Kidney (tissue), 14 donors: ENCODE results near the gene L1CAM. TPM values are rescaled to one million over a fixed set of nuclear protein-coding genes. Genes with fewer than 3 reads are reported as not detected.
A peak's percentile ranks its signal among the peaks of the same experiment; 100 is the strongest.

Source experiments
- DNase-seq, 5 donors: peaks; one replicate each; pipeline ENCODE4 v3.0.0-alpha.2; 2013 to 2020
- FAIRE-seq: peaks from 2 replicates; lab custom pipeline; 2012; peaks lifted over from hg19 to GRCh38; lab: Jason Lieb, UNC
- H3K27ac ChIP-seq, 2 donors: one replicate each; pipeline ENCODE4 v1.7.0; 2013; ENCODE audit warnings: low read depth in 2 of 2, low read length in 2 of 2, inconsistent platforms in 1 of 2
- H3K27me3 ChIP-seq: one replicate; pipeline ENCODE4 v1.7.1; 2013; ENCODE audit warnings: low read length, inconsistent platforms; ENCODE audit not compliant: control insufficient read depth, insufficient read depth
- H3K36me3 ChIP-seq, 3 donors: one replicate each; pipeline versions ENCODE4 v1.7.0 to v1.7.1; 2013; ENCODE audit warnings: low read length in 3 of 3, control low read depth in 1 of 3, inconsistent platforms in 1 of 3; ENCODE audit not compliant: insufficient read depth in 3 of 3, control insufficient read depth in 2 of 3
- H3K4me1 ChIP-seq, 3 donors: one replicate each; pipeline versions ENCODE4 v1.7.0 to v1.7.1; 2013; ENCODE audit warnings: low read length in 3 of 3, inconsistent platforms in 1 of 3, low read depth in 1 of 3; ENCODE audit not compliant: control insufficient read depth in 2 of 3, insufficient read depth in 2 of 3
- H3K4me3 ChIP-seq, 3 donors: one replicate each; pipeline versions ENCODE4 v1.7.0 to v1.8.1; 2013; ENCODE audit warnings: low read length in 3 of 3, control low read depth in 1 of 3, inconsistent platforms in 1 of 3
- H3K9ac ChIP-seq, 3 donors: one replicate each; pipeline versions ENCODE4 v1.7.0 to v1.7.1; 2013; ENCODE audit warnings: low read length in 3 of 3, control low read depth in 1 of 3, inconsistent platforms in 1 of 3
- H3K9me3 ChIP-seq, 3 donors: one replicate each; pipeline versions ENCODE4 v1.7.0 to v1.7.1; 2013; ENCODE audit warnings: low read length in 3 of 3, control low read depth in 1 of 3, inconsistent platforms in 1 of 3; ENCODE audit not compliant: control insufficient read depth in 2 of 3, insufficient read depth in 1 of 3
- CTCF ChIP-seq: IDR thresholded peaks from 3 replicates; pipeline ENCODE4 v1.5.1; 2012; ENCODE audit warnings: mild to moderate bottlenecking, moderate library complexity, borderline replicate concordance; ENCODE audit not compliant: insufficient read depth; ENCODE audit errors: extremely low read depth
- intact Hi-C: fragments of 100-400 bp; cut with DNase I; formaldehyde crosslinking; loops from one replicate; pipeline ENCODE4 v1.11.1; 2022
- polyA plus RNA-seq: library from polyadenylated mRNA; stranded (reverse); fragments of 350-450 nt; fragmentation: Illumina TruSeq; extraction: RNeasy Lipid Tissue Mini Kit (QIAGEN cat#74804); gene quantifications from one replicate; pipeline ENCODE4 v1.2.3, GENCODE V29; 2014; ENCODE audit warnings: low read depth, low replicate concordance; ENCODE audit not compliant: insufficient read depth
- total RNA-seq: library from RNA; stranded (reverse); fragmentation: NEBNext Ultra II Directional; extraction: Animal tissue kit (Norgen Biotek cat#: 25700); gene quantifications from one replicate; pipeline ENCODE4 v1.2.1, GENCODE V29; 2021
- donor health status: control.
- donor health status: control.
- donor health status: control.
- donor health status: control.
- donor health status: control.
- donor health status: DM: yes; HTN: yes; CAD: no.
- donor health status: Normal renal cell carcinoma (clear cell type).

Gene L1CAM
- total and polyA plus RNA-seq, 2 donors from 2014 or later: 26.1 to 71.9 TPM

- no peak overlapping the region for H3K4me3 ChIP-seq
- no peak overlapping the region for H3K27ac ChIP-seq
- H3K9ac ChIP-seq: no peak overlapping the region
- no peaks in the 10 kb centered on the region for H3K36me3 ChIP-seq
- TF ChIP-seq CTCF: no peak
- no peak for FAIRE-seq
- no peaks in the 10 kb centered on the region for H3K4me1 ChIP-seq
- peak in 1 of 5 donors; percentile 66 for DNase-seq
- H3K27me3 ChIP-seq: no peaks in the 10 kb centered on the region
- H3K9me3 ChIP-seq: no peaks in the 10 kb centered on the region
- intact Hi-C loops: no loop called here
These were observed 16.3 kb downstream of the L1CAM start for GRCh38 chrX:153869473-153870287.

- no peak overlapping the region for H3K27ac ChIP-seq
- TF ChIP-seq CTCF: no peak
- H3K4me3 ChIP-seq: no peak overlapping the region
- no peak overlapping the region for H3K9ac ChIP-seq
- intact Hi-C loops: no loop called here
- H3K27me3 ChIP-seq: no peaks in the 10 kb centered on the region
- DNase-seq: peak in 1 of 5 donors; percentile 60
- no peaks in the 10 kb centered on the region for H3K9me3 ChIP-seq
- no peak for FAIRE-seq
- H3K36me3 ChIP-seq: no peaks in the 10 kb centered on the region
- H3K4me1 ChIP-seq: no peaks in the 10 kb centered on the region
These were observed 17.1 kb downstream of the L1CAM start for GRCh38 chrX:153868576-153869472.

- Histone ChIP-seq H3K4me3 (no peak overlapping the region), H3K9me3 (no peaks in the 10 kb centered on the region), H3K36me3 (no peaks in the 10 kb centered on the region), H3K27me3 (no peaks in the 10 kb centered on the region), H3K4me1 (no peaks in the 10 kb centered on the region), H3K9ac (no peak overlapping the region), H3K27ac (no peak overlapping the region)
- FAIRE-seq: no peak
- intact Hi-C loops: no loop called here
- peak in 1 of 5 donors; percentile 51 for DNase-seq
- TF ChIP-seq CTCF: no peak
These were observed 18.3 kb downstream of the L1CAM start for GRCh38 chrX:153867671-153868070.
